Adipose tissue (tissue), 3 donors: ENCODE measurements around the gene TMEM219. TPM values are rescaled to one million over a fixed set of nuclear protein-coding genes. Genes with fewer than 3 reads are reported as not detected.
"Not testable (repeated sequence)": the region's sequence is repeated elsewhere in the genome, so short reads cannot be mapped to it uniquely, and the experiment has no call there.

Experiments used
- H3K27ac ChIP-seq: one replicate; pipeline ENCODE4 v1.5.1; 2013; ENCODE audit warnings: low read depth, low read length
- WGBS, 3 donors: extraction: QIAGEN DNeasy Blood & Tissue Kit; methylation state at CpG; one replicate each; pipeline ENCODE4 v1.1.7; 2013; 5-methylcytosine and 5-hydroxymethylcytosine counted together
- polyA plus RNA-seq, 3 donors: library from polyadenylated mRNA; stranded (reverse); fragments of 200-250 nt; gene quantifications; one replicate each; pipeline ENCODE4 v1.2.3, GENCODE V29; 2013
- donor health status: healthy with polysubstance abuse.
- donor health status: Bipolar disorder and iron deficiency.
- donor health status: healthy.

TMEM219 gene
- 100 to 1,000 TPM in 2 of 3 donors, 10 to 100 TPM in 1; 91.4 to 182 (median 115) TPM for polyA plus RNA-seq

- H3K27ac ChIP-seq, result peak within 1 kb of the TSS; percentile 35
- 0% methylated on average over 59 to 75 of the region's 75 CpGs for WGBS, 3 donors
These were observed at the start of gene TMEM219 for GRCh38 chr16:29961479-29962343. Gene TMEM219, plus strand, starts transcription at chr16:29962079. Its CDS starts 1,065 bp downstream, at chr16:29963144.

DNA sequence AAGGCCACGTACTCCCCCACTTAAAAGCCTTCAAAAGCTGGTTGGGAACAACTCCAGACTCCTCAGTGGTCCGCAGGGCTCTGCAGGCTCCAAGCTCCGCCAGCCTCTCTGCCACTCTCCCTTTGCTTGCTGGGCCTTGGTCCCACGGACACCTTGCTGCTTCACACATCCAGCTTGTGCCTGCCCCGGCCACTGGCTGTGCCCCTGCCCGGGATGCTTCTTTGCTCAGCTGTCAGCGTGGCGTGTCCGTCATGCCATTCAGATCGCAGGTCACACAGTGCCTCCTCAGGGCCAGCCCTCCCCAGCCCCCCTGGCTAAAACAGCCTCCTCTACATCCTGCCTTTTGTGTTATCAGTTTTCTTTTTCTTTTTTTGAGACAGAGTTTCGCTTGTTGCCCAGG, 49.8 kb upstream of the TMEM219 start:
- 73 to 85% (median 75%) methylated on average over 11 of the region's 11 CpGs for WGBS, 3 donors
- H3K27ac ChIP-seq, result no peak overlapping the region

DNA sequence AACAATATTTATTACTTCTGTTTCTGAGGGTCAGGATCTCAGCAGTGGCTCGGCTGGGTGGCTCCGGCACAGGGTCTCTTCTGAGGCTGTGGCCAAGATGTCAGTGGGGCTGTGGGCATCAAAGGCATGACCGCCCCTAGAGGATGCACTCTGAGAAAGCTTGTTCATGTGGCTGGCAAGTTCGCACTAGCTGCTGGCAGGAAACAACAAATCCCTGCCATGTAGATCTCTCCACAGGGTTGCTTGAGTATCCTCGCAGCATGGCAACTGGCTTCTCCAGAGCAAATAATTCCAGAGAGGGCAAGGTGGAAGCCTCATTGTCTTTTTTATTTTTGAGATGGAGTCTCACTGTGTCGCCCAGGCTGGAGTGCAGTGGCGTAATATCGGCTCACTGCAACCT, 48.4 kb upstream of the TMEM219 start:
- no peak overlapping the region for H3K27ac ChIP-seq
- 95 to 97% (median 96%) methylated on average over 8 of the region's 8 CpGs for WGBS, 3 donors

DNA sequence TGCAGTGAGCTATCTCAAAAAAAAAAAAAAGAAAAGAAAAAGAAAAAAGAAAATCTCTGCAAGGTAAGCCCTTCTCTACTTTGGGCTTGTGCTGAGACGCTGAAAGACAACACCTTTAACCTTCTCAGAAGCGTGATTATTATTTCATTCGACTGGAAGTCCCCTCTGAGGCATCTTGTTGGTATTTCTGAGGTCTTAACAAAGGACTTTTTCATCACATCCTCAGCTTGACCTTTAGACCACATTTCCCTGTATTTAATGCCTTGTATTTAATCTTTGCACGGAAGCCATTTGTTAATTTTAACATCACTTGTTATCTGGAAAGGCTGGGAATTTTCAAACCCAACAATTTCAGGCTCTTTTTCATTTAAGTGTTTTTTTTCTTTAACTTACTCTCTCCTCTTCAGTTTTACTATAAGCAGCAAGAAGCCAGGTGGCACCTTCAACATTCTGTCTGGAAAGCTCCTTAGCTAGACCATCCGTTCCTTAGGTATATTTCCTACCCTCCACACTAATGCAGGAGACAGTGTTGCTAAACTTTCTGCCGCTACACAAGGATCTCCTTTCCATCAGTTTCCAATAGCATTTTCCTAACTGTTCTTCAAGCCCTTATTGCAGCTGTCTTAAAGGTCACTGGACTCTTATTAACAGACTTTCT, 46.2 kb upstream of the TMEM219 start:
- no peak overlapping the region for H3K27ac ChIP-seq
- 74 to 81% (median 81%) methylated on average over 6 of the region's 6 CpGs for WGBS, 3 donors

DNA sequence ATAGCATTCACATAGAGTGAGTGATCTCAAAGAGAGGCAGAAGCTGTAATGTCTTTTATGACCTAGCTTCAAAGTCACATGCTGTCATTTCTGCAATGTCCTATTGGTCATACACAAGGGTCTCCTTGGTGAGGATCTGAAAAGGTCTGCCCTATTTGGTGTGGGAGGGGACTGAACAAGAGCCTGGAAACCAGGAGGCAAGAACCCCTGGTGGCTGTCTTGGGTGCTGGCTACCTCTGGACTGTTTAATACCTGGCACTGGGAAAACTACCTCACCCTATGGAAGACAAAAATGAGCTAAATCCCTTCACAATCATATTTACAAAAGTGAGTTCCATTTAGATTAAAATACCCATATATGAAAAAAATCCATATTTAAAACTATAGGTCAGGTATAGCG, 44.9 kb upstream of the TMEM219 start:
- H3K27ac ChIP-seq, result no peak overlapping the region

DNA sequence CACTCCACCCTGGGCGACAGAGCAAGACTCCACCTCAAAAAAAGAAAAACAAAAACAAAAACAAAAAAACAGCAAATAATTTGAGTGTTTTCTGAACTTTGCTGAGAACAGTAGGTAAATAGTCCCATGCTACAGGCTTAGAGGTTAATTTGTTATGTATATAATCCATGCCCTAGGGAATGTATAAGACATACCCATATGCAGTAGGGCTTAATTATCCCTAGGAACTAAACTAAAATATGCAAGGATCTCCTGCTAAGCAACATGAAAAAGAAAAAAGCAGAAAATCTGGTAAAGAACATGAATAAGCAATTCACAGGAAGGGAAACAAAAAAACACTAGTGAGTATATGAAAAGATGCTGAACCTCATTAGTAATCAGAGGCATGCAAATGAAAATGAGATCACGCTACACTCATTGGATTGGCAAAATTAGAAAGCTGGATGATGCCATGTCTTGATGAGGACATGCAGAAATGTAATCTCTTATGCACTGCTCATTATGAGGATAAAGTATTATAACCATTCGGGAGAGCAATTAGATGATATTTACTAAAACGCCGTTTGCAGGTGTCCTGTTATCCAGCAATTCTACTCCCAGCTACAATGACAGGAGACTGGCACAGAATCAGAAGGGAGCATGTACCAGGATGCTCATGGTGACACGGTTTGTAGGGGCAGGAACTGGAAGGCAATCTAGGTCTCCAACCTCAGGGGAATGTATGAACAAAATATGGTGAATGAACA, 41.4 kb upstream of the TMEM219 start:
- WGBS, 3 donors, result 76 to 87% (median 86%) methylated on average over 6 of the region's 6 CpGs

More for the DNA sequence above, 44.9 kb upstream of the TMEM219 start:
- 97 to 100% (median 100%) methylated on average over 1 of the region's 1 CpG for WGBS, 3 donors

DNA sequence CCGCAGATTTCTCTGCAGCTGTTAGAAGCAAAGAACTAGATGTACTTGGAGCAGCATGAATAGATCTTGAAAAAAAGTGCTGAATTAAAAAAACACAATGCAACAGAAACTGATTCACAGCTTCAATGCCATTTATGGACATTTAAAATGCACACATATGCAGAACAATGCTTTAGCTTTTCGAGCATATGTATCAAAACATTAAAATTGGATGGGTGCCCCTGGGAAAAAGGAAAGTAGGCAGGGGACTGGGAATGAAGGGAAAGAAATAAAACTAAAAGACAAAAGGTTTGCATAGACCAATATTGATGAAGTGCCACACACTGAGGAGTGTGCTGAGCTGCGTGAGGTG, 40.9 kb upstream of the TMEM219 start:
- WGBS, 3 donors, result 60 to 91% (median 87%) methylated on average over 3 of the region's 3 CpGs
- no peak overlapping the region for H3K27ac ChIP-seq

More for the DNA sequence above, 41.4 kb upstream of the TMEM219 start:
- H3K27ac ChIP-seq, result no peak overlapping the region

GRCh38 chr16:29922326-29922725, 39.6 kb upstream of the TMEM219 start:
- no peak overlapping the region for H3K27ac ChIP-seq
- 89 to 97% (median 89%) methylated on average over 2 of the region's 2 CpGs for WGBS, 3 donors

DNA sequence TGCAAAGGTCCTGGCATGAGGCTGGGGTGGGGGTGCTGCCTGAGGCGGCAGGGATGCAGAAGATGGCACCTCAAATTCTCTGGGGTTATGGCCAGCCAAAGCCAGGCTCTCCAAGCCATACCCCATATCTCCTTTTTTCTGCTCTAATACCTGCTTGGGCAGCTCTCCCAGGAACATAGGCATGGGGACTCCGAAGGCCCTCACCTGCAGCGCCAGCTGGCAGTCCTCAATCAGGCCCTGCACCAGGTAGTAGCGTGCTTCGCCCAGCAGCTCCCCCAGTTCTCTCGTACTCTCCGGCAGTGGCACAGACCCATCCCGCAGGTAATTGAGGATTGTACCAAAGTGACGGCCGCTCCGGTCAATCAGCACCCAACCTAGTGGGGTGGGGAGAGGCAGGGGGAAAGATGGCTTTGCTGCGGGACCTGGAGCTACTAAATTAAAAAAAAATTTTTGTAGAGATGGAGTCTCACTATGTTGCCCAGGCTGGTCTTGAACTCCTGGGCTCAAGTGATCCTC, 38.8 kb upstream of the TMEM219 start:
- 95 to 97% (median 96%) methylated on average over 12 of the region's 12 CpGs for WGBS, 3 donors
- no peak overlapping the region for H3K27ac ChIP-seq

DNA sequence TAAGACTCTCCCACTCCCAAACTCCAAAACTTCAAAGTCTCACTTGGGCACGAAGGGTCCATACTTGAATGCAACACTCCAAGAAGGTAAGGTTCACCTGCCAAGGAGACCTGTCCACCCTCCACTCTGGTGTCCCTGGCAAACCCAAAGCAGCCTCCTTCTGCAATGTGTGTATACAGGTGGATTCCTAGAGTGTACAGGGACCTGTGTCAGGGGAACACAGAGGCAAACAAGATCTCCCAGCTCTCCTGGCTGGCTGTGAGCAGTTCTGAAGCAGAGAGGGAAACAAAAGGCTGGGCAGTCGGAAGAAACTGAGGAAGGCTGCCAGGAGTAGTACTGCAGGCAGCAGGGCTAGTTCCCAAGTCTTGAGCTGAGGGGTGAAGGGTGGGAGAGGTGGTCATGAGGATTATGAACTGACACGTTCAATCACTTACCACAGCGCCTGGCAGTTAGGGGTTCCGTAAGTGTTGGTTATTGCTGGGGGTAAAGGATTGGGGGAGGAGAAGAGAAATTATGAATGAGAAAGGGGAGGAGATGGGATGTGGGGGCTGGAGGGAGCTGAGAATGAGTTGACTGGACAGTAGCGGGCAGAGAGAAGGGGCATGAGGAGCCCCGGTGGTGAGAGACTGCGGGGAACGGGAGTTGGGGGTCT, 36.6 kb upstream of the TMEM219 start:
- no peak overlapping the region for H3K27ac ChIP-seq
- 8 to 13% (median 11%) methylated on average over 9 of the region's 9 CpGs for WGBS, 3 donors

DNA sequence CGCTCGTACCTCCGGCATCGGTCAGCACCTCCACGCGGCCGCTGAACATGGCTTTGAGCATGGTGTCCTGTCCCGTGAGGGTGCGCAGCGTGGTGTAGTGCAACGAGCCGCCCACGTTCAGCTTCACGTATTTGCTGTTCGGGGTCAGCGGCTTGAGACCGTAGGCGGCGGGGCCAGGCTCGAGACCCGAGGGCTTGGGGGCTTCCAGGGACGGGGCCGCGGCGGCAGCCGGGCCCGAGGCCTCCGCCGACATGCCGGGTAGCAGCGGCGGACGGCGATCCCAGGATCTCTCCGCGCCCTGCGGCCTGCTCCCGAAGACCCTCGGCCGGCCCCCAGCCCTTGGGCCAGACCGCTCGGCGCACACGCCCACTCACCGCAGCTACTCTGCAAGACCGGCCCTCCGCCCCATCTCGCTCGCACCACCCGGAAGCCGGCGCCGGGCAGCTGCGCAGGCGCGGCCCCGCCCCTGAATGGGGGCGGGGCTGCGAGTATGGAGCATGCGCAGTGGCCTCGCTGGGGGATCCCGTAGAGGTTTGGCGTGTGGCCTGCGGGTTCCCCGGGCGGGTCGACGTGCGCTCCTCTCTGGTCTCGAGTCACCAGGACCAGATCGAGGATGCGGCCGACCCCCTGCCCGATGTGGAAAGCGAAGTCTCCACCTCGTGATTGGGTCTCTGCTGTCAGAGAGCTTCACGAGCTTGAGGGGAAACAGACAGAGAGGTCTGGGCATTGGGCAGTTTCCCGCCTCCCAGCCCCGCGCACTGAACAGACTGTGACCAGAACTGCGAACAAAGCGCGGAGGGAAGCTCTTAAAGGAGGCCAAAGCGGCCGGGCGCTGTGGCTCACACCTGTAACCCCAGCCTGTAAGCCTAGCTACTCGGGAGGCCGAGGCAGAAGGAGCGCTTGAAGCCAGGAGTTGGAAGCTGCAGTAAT, 35.8 kb upstream of the TMEM219 start, which contains the start of gene KCTD13:
Gene KCTD13 (minus strand): TSS at position 446 of the 930 bp plus-strand sequence. CDS start 193 bp downstream, at position 253.
- WGBS, 3 donors, result 0% methylated on average over 68 to 89 of the region's 89 CpGs
- H3K27ac ChIP-seq, result no peak within 1 kb of the TSS

- no peak overlapping the region for H3K27ac ChIP-seq
- 3 to 6% (median 5%) methylated on average over 12 of the region's 12 CpGs for WGBS, 3 donors
These were observed 35.2 kb upstream of the TMEM219 start for GRCh38 chr16:29926711-29927052.

GRCh38 chr16:29927070-29927905, 34.6 kb upstream of the TMEM219 start:
- H3K27ac ChIP-seq, result no peak overlapping the region
- 50 to 64% (median 60%) methylated on average over 12 of the region's 12 CpGs for WGBS, 3 donors

GRCh38 chr16:29931750-29932149, 30.1 kb upstream of the TMEM219 start:
- H3K27ac ChIP-seq, result not testable (repeated sequence)
- WGBS, 3 donors, result 78 to 96% (median 79%) methylated on average over 2 of the region's 2 CpGs

DNA sequence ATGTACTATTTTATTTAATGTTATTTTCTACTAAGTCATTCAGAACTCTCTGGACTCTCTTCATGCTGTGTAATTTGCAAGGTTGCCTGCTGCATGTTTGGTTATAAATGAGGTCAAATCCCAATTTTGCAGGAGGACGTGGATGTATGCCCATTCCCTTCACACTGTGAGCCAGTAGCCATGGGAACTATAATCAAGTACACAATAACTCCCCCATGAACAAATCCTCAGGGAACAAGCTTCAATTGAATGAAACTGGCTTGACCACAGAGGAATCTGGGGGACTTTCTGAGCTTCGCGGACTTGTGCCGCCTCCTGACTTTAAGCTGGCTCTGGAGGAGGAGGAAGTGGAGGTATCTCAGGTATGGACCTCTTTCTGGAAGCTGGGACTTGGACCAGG, 21.2 kb upstream of the TMEM219 start:
- no peak overlapping the region for H3K27ac ChIP-seq
- WGBS, 3 donors, result 51 to 61% (median 55%) methylated on average over 4 of the region's 4 CpGs
